HFFc6 (cell line): ENCODE data around the gene NRP1. TPM values are rescaled to one million over a fixed set of nuclear protein-coding genes. Genes with fewer than 3 reads are reported as not detected.

Source experiments
- DNase-seq: peaks from one replicate; pipeline ENCODE4 v3.0.0-alpha.2; 2018
- H3K27ac Mint-ChIP-seq: 2 replicates; pipeline ENCODE4 v1.8.0; 2020; ENCODE audit warnings: mild to moderate bottlenecking, mixed read lengths
- H3K27me3 Mint-ChIP-seq: 2 replicates; pipeline ENCODE4 v1.8.0; 2021; ENCODE audit warnings: mild to moderate bottlenecking, moderate library complexity, mixed read lengths; ENCODE audit not compliant: insufficient read depth
- H3K36me3 Mint-ChIP-seq: 2 replicates; pipeline ENCODE4 v1.8.0; 2021; ENCODE audit warnings: low read depth, mixed read lengths
- H3K4me1 Mint-ChIP-seq: 2 replicates; pipeline ENCODE4 v1.8.0; 2020; ENCODE audit warnings: low read depth, mixed read lengths
- H3K4me3 Mint-ChIP-seq: 2 replicates; pipeline ENCODE4 v1.8.0; 2020; ENCODE audit warnings: mild to moderate bottlenecking, moderate library complexity, mixed read lengths
- H3K9me3 Mint-ChIP-seq: 2 replicates; pipeline ENCODE4 v1.8.0; 2020; ENCODE audit warnings: mild to moderate bottlenecking, mixed read lengths
- total RNA-seq, 6 experiments: library from RNA; stranded (reverse); fragmentation: NEBNext Ultra II Directional; extraction: Animal tissue kit (Norgen Biotek cat#: 25700); gene quantifications; 2 replicates in 1 of 6; 3 replicates in 5 of 6; pipeline ENCODE4 v1.2.3, GENCODE V29; 2021
- TF ChIP-seq, protein P1 (sequence below): fragments of 200-600 bp; sonication (generic); IDR thresholded peaks from 2 replicates; pipeline ENCODE4 v1.5.0; 2021; ENCODE audit warnings: antibody characterized with exemption, mild to moderate bottlenecking

Gene NRP1
- total RNA-seq, 6 experiments from 2014 or later = 136 to 164 (median 147) TPM

DNA sequence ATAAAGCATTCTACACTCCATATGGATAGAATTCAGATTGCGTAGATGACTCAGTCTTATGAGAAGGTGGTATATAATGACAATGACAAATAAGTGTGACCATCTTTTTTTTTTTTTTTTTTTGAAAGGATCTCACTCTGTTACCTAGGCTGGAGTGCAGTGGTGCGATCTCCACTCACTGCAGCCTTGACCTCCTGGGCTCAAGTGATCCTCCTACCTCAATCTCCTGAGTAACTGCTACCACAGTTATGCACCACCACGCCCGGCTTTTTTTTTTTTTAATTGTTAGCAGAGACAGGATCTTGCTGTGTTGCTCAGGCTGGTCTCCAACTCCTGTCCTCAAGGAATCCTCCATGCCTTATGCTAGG is 43.2 kb upstream of the NRP1 start:
- Mint-ChIP-seq H3K9me3 (peaks cover 6% of the 10 kb centered on the region; the same call in 1 of the 2 replicates), H3K27me3 (no peaks in the 10 kb centered on the region; the same call in 1 of the 2 replicates), H3K4me1 (peaks cover 69% of the 10 kb centered on the region), H3K4me3 (peak overlapping the region; percentile 88), H3K27ac (peak overlapping the region; percentile 98), H3K36me3 (peaks cover 9% of the 10 kb centered on the region; the same call in 1 of the 2 replicates)
- TF ChIP-seq, protein P1, sequence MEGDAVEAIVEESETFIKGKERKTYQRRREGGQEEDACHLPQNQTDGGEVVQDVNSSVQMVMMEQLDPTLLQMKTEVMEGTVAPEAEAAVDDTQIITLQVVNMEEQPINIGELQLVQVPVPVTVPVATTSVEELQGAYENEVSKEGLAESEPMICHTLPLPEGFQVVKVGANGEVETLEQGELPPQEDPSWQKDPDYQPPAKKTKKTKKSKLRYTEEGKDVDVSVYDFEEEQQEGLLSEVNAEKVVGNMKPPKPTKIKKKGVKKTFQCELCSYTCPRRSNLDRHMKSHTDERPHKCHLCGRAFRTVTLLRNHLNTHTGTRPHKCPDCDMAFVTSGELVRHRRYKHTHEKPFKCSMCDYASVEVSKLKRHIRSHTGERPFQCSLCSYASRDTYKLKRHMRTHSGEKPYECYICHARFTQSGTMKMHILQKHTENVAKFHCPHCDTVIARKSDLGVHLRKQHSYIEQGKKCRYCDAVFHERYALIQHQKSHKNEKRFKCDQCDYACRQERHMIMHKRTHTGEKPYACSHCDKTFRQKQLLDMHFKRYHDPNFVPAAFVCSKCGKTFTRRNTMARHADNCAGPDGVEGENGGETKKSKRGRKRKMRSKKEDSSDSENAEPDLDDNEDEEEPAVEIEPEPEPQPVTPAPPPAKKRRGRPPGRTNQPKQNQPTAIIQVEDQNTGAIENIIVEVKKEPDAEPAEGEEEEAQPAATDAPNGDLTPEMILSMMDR = no peak
- peak; percentile 51 for DNase-seq

DNA sequence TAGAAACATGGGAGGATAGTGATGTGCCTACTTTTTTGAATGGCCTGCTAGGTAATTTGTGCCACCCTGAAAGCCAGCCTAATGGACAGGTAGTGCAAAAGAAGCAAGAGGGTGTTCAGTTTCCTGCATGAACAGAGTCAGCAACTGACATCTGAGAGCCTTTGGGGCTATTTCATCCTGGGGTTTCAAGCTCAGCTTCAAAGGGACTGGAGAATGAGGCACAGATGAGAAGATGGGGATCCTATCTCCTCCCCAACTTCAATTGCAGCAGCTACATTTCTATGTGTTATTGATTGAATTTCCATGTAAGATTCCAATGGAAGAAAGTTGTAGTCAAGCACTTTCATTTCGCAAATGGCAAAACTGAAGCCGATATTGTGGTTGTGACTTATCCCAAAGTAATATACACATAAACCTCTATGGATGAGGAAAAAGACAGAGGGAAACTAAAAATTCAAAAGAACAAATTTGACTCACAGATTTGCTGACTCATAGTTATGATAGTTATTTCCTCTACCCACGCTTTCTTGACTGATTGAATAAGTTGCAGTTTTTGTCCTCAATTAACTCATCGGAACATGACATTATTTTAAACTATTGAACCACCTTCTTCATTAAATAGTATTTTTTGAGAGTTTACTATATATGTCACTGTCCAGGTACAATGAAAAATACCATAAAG is 42.6 kb upstream of the NRP1 start:
- TF ChIP-seq, protein P1 = no peak
- Mint-ChIP-seq H3K4me3 (peak overlapping the region; percentile 88), H3K27ac (peak overlapping the region; percentile 98), H3K4me1 (peaks cover 64% of the 10 kb centered on the region), H3K9me3 (peaks cover 6% of the 10 kb centered on the region; the same call in 1 of the 2 replicates), H3K27me3 (no peaks in the 10 kb centered on the region; the same call in 1 of the 2 replicates), H3K36me3 (peaks cover 9% of the 10 kb centered on the region; the same call in 1 of the 2 replicates)
- DNase-seq = peak; percentile 62

DNA sequence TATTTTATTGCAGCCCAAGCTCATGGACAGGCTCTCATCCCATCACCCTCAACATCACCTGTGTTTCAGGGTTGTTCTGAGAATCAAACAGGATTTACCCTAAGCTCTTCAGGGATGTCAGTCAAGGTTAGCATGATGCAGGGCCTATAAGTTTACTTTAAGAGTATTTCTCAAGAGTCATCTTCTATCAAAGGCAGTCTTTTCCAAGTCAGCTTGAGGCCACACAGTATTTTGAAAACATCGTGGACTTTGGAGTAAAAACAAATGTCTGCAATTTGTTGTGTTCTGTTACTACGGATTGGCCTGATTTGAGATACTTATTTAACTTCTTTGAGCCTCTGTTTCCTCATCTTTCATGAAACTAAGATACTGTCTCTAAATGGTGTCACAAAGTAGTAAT is 42.0 kb upstream of the NRP1 start:
- peaks cover 9% of the 10 kb centered on the region; the same call in 1 of the 2 replicates for H3K36me3 Mint-ChIP-seq
- DNase-seq = no peak
- H3K4me3 Mint-ChIP-seq = peak overlapping the region; percentile 88
- peaks cover 57% of the 10 kb centered on the region for H3K4me1 Mint-ChIP-seq
- no peaks in the 10 kb centered on the region; the same call in 1 of the 2 replicates for H3K27me3 Mint-ChIP-seq
- TF ChIP-seq, protein P1 = no peak
- H3K9me3 Mint-ChIP-seq = peaks cover 6% of the 10 kb centered on the region; the same call in 1 of the 2 replicates
- H3K27ac Mint-ChIP-seq = peak overlapping the region; percentile 98

DNA sequence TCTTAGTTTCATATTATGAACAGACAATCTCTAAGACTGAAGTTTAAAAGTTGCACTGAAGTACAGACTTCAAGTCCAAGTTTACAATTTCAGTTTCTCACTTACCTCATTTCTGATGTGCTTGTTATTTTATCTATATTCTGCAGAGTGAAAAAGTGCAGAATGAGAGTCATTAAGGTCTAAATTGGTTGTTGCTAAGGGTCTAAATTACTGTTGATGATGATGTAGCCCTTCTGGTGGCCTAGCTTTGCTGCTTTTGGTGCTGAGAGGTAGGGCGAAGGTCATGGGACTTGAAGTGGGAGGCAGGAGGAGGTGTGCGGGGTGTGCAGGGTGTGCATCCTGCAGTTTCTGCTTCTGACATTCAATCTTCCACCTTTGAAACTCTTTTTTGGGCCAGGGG is 38.8 kb upstream of the NRP1 start:
- TF ChIP-seq, protein P1 = no peak
- H3K4me3 Mint-ChIP-seq = no peak overlapping the region
- no peaks in the 10 kb centered on the region; the same call in 1 of the 2 replicates for H3K27me3 Mint-ChIP-seq
- DNase-seq = no peak
- peaks cover 27% of the 10 kb centered on the region for H3K9me3 Mint-ChIP-seq
- H3K4me1 Mint-ChIP-seq = peaks cover 47% of the 10 kb centered on the region
- H3K36me3 Mint-ChIP-seq = peaks cover 34% of the 10 kb centered on the region
- no peak overlapping the region for H3K27ac Mint-ChIP-seq

DNA sequence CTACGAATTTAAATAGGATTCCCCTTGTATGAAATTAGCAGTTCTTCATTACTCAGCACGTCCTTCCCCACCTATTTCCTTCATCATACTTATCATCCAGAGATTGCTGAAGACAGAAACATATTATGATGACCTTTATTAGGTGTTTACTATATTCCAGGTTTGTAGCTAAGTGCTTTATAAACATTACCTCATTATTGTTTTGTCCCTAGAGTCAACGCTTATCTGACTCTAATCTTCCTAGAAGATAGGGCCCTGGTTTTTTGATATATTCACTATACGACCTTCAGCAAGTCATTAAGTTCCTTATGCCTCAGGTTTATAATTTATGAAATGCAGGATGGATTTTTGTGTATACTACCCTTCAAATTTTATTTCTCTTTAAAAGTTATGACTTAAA is 36.8 kb upstream of the NRP1 start:
- TF ChIP-seq, protein P1 = no peak
- H3K27ac Mint-ChIP-seq = no peak overlapping the region
- no peak for DNase-seq
- H3K27me3 Mint-ChIP-seq = no peaks in the 10 kb centered on the region; the same call in 1 of the 2 replicates
- H3K9me3 Mint-ChIP-seq = peaks cover 45% of the 10 kb centered on the region
- no peak overlapping the region for H3K4me3 Mint-ChIP-seq
- peaks cover 43% of the 10 kb centered on the region for H3K4me1 Mint-ChIP-seq
- H3K36me3 Mint-ChIP-seq = peaks cover 46% of the 10 kb centered on the region
